GM12878 (cell line): ENCODE results near the gene BCL2.

Source experiments
- CBFB ChIP-seq: IDR thresholded peaks from 2 replicates; pipeline ENCODE4 v1.6.1; 2016; ENCODE audit warnings: antibody characterized with exemption, low read depth
- CTCF ChIP-seq, 3 experiments: IDR thresholded peaks in 2 of 3; conservative IDR thresholded peaks in 1 of 3; 2 replicates each; pipeline ENCODE4 v1.5.1; 2011; ENCODE audit warnings: low read depth in 3 of 3, low read length in 3 of 3, mild to moderate bottlenecking in 3 of 3, control low read depth in 2 of 3, moderate library complexity in 2 of 3, inconsistent platforms in 1 of 3, mixed read lengths in 1 of 3; ENCODE audit not compliant: control insufficient read depth in 2 of 3, insufficient read depth in 1 of 3; ENCODE audit errors: extremely low read depth in 1 of 3
- EZH2 ChIP-seq: IDR thresholded peaks from 2 replicates; pipeline ENCODE4 v1.6.1; 2012; ENCODE audit warnings: low read depth, mild to moderate bottlenecking, control low read depth, inconsistent platforms, low read length, borderline replicate concordance; ENCODE audit not compliant: control insufficient read depth
- GABPA ChIP-seq: IDR thresholded peaks from 2 replicates; pipeline ENCODE4 v1.6.1; 2014; ENCODE audit warnings: antibody characterized with exemption, low read depth, mild to moderate bottlenecking, inconsistent platforms
- NFYB ChIP-seq: IDR thresholded peaks from 2 replicates; pipeline ENCODE4 v1.6.1; 2011; ENCODE audit warnings: low read depth, mild to moderate bottlenecking, low read length, improper control_type of control experiment, moderate library complexity; ENCODE audit not compliant: insufficient read depth
- POLR2AphosphoS5 ChIP-seq: IDR thresholded peaks from 2 replicates; pipeline ENCODE4 v1.6.1; 2011; ENCODE audit warnings: mild to moderate bottlenecking, low read length, inconsistent platforms
- TARDBP ChIP-seq: IDR thresholded peaks from 2 replicates; pipeline ENCODE4 v1.6.1; 2016; ENCODE audit warnings: borderline replicate concordance
- ZNF274 ChIP-seq: IDR thresholded peaks from one replicate; pipeline ENCODE4 v1.8.0; 2011; ENCODE audit not compliant: insufficient read length, insufficient read depth
- ZZZ3 ChIP-seq: IDR thresholded peaks from 2 replicates; pipeline ENCODE4 v1.6.1; 2011; ENCODE audit warnings: low read depth; ENCODE audit not compliant: control insufficient read depth, insufficient read length

- no peak for TF ChIP-seq ZZZ3
- no peak; the same call in none of the 2 replicates for TF ChIP-seq CBFB
- TF ChIP-seq GABPA, result peak; percentile 66; the same call in 1 of the 2 replicates
- TF ChIP-seq ZNF274, result no peak
- no peak for TF ChIP-seq POLR2AphosphoS5
- TF ChIP-seq EZH2, result no peak
- TF ChIP-seq CTCF (IDR thresholded peaks at IDR 0.05 in 2 of 3, conservative IDR thresholded peaks at IDR 0.05 in 1 of 3; ENCODE audit: control insufficient read depth in 2 of 3, extremely low read depth in 1 of 3, insufficient read depth in 1 of 3, low read depth in 3 of 3, low read length in 3 of 3), result no peak
- TF ChIP-seq TARDBP, result no peak
- no peak for TF ChIP-seq NFYB
Measured at GRCh38 chr18:63078471-63078870, 241.1 kb downstream of the BCL2 start.
